HCT116 (cell line): ENCODE measurements around the gene SLC35B2. TPM values are rescaled to one million over a fixed set of nuclear protein-coding genes. Genes with fewer than 3 reads are reported as not detected.

ENCODE experiments used
- ATAC-seq: fragments of 200-7000 bp; cut with Tn5 transposase; 2 replicates; pipeline ENCODE4 v1.9.1; 2020; ENCODE audit warnings: mild to moderate bottlenecking, moderate library complexity
- BruUV-seq: library from RNA; stranded (reverse); fragments of 400-500 nt; replicated peaks from 2 replicates; lab custom pipeline; 2021; lab: Mats Ljungman, UMichigan
- CTCF ChIA-PET: fragments of 300-600 bp; sonication (Branson Sonifier 250); formaldehyde crosslinking; loops from one replicate; lab custom pipeline; 2021; ENCODE audit warnings: antibody characterized with exemption; lab: Charles Lee
- POLR2A ChIA-PET: fragments of 300-600, 350-600 bp; sonication (Branson Sonifier 250); formaldehyde crosslinking; loops from one replicate; lab custom pipeline; 2021; ENCODE audit warnings: antibody characterized with exemption; lab: Charles Lee
- RAD21 ChIA-PET, 2 experiments: fragments of 300-600 bp; sonication (Branson Sonifier 250); formaldehyde crosslinking; loops; one replicate each; lab custom pipeline; 2023; ENCODE audit warnings: low total read pairs in 2 of 2; ENCODE audit not compliant: uncharacterized antibody in 2 of 2, unreplicated experiment in 2 of 2, low non-redundant PET in 1 of 2; lab: Charles Lee
- DNase-seq: peaks from one replicate; pipeline ENCODE4 v3.0.0-alpha.2; 2010; ENCODE audit warnings: low read depth, low spot score
- H2AFZ ChIP-seq: fragments of 200-600 bp; shearing (Covaris generic), sonication (generic); 2 replicates; pipeline ENCODE4 v1.6.1; 2017; ENCODE audit warnings: low read depth, mixed run types, mixed read lengths, antibody characterized with exemption, low read length; ENCODE audit not compliant: poor library complexity, severe bottlenecking
- H3K27ac ChIP-seq: 2 replicates; pipeline ENCODE4 v1.5.1; 2012; ENCODE audit warnings: low read depth, low read length
- H3K27me3 ChIP-seq: fragments of 200-600 bp; sonication (generic); 2 replicates; pipeline ENCODE4 v1.6.1; 2016; ENCODE audit warnings: mixed run types, low read length, mixed read lengths; ENCODE audit not compliant: insufficient read depth
- H3K36me3 ChIP-seq, 2 experiments: fragments of 200-500 bp in 1 of 2; fragments of 200-600 bp in 1 of 2; sonication (Bioruptor generic) in 1 of 2; sonication (generic) in 1 of 2; 2 replicates each; pipeline versions ENCODE4 v1.5.1 to v1.6.1; 2014 to 2016; ENCODE audit warnings: low read length in 2 of 2, inconsistent platforms in 1 of 2, mixed read lengths in 1 of 2, mixed run types in 1 of 2; ENCODE audit not compliant: insufficient read depth in 2 of 2, control insufficient read depth in 1 of 2
- H3K4me1 ChIP-seq, 2 experiments: fragments of 200-600 bp in 1 of 2; sonication (generic) in 1 of 2; 2 replicates each; pipeline versions ENCODE4 v1.5.1 to v1.6.1; 2012 to 2017; ENCODE audit warnings: low read length in 2 of 2, inconsistent platforms in 1 of 2, mild to moderate bottlenecking in 1 of 2, mixed read lengths in 1 of 2, mixed run types in 1 of 2, moderate library complexity in 1 of 2; ENCODE audit not compliant: insufficient read depth in 2 of 2, control insufficient read depth in 1 of 2
- H3K4me2 ChIP-seq: fragments of 200-600 bp; sonication (generic); 2 replicates; pipeline ENCODE4 v1.6.1; 2017; ENCODE audit warnings: mixed run types, low read length, mixed read lengths
- H3K4me3 ChIP-seq, 2 experiments: fragments of 200-600 bp in 1 of 2; sonication (generic) in 1 of 2; replicated peaks in 1 of 2; 2 replicates each; pipeline ENCODE4 v1.5.1; 2011 to 2016; ENCODE audit warnings: low read length in 2 of 2, control low read depth in 1 of 2, low read depth in 1 of 2, mild to moderate bottlenecking in 1 of 2, mixed read lengths in 1 of 2, mixed run types in 1 of 2
- H3K79me2 ChIP-seq: fragments of 200-600 bp; sonication (generic); 2 replicates; pipeline ENCODE4 v1.6.1; 2017; ENCODE audit warnings: mild to moderate bottlenecking, mixed run types, low read length, moderate library complexity, mixed read lengths; ENCODE audit not compliant: insufficient read depth
- H3K9ac ChIP-seq: fragments of 200-600 bp; sonication (generic); 2 replicates; pipeline ENCODE4 v1.6.1; 2016; ENCODE audit warnings: low read length, mixed read lengths
- H3K9me2 ChIP-seq: fragments of 200-600 bp; sonication (generic), shearing (Covaris generic); 2 replicates; pipeline ENCODE4 v1.6.1; 2017; ENCODE audit warnings: mixed run types, mild to moderate bottlenecking, moderate library complexity; ENCODE audit not compliant: insufficient read depth
- H3K9me3 ChIP-seq, 2 experiments: fragments of 200-500 bp in 1 of 2; fragments of 200-600 bp in 1 of 2; sonication (Bioruptor generic) in 1 of 2; sonication (generic) in 1 of 2; 2 replicates each; pipeline ENCODE4 v1.6.1; 2014 to 2017; ENCODE audit warnings: low read length in 2 of 2, mixed read lengths in 2 of 2, inconsistent platforms in 1 of 2, low read depth in 1 of 2, mild to moderate bottlenecking in 1 of 2, mixed run types in 1 of 2, moderate library complexity in 1 of 2; ENCODE audit not compliant: control insufficient read depth in 1 of 2, insufficient read depth in 1 of 2
- H4K20me1 ChIP-seq: fragments of 200-600 bp; sonication (generic), shearing (Covaris generic); 2 replicates; pipeline ENCODE4 v1.6.1; 2017; ENCODE audit warnings: mixed run types, mild to moderate bottlenecking, moderate library complexity; ENCODE audit not compliant: insufficient read depth
- CEBPB ChIP-seq: IDR thresholded peaks from 2 replicates; pipeline ENCODE4 v1.6.1; 2012; ENCODE audit warnings: low read depth
- EGR1 ChIP-seq: IDR thresholded peaks from 2 replicates; pipeline ENCODE4 v1.6.1; 2012; ENCODE audit warnings: low read depth
- EZH2phosphoT487 ChIP-seq: fragments of 200-600 bp; IDR thresholded peaks from 2 replicates; pipeline ENCODE4 v1.6.1; 2018; ENCODE audit warnings: antibody characterized with exemption, borderline replicate concordance
- JUND ChIP-seq: IDR thresholded peaks from 2 replicates; pipeline ENCODE4 v1.6.1; 2012
- POLR2AphosphoS5 ChIP-seq: IDR thresholded peaks from 2 replicates; pipeline ENCODE4 v1.6.1; 2011; ENCODE audit warnings: mild to moderate bottlenecking, low read depth, low read length, moderate library complexity
- SP1 ChIP-seq: IDR thresholded peaks from 2 replicates; pipeline ENCODE4 v1.6.1; 2012; ENCODE audit warnings: low read depth
- ZNF274 ChIP-seq: fragments of 200-500 bp; sonication (Bioruptor generic); IDR thresholded peaks from 2 replicates; pipeline ENCODE4 v1.6.1; 2014; ENCODE audit warnings: mild to moderate bottlenecking, low read depth, low read length, inconsistent platforms
- intact Hi-C: fragments of 100-400 bp; cut with micrococcal nuclease; formaldehyde crosslinking; loops from 2 replicates; pipeline ENCODE4 v1.10.0; 2022
- total RNA-seq: library from RNA; stranded (reverse); gene quantifications from one replicate; pipeline ENCODE4 v1.2.1, GENCODE V29; 2021; ENCODE audit not compliant: unreplicated experiment
- TF ChIP-seq, protein P1 (sequence below): IDR thresholded peaks from 2 replicates; pipeline ENCODE4 v1.6.1; 2012

SLC35B2 gene
- total RNA-seq, 1 experiment from 2014 or later = 50.5 TPM

- H2AFZ ChIP-seq = no peak overlapping the region
- ChIA-PET POLR2A (interaction anchor here (1.2 kb wide), 1 partner anchor 10 kb away, joined by 3 read pairs; the partner anchor contains the start of gene SLC35B2), CTCF (interaction anchor here (1.2 to 2.9 kb wide), 3 partner anchors 10 to 71 kb away, joined by 3 to 36 read pairs (median 6); no protein-coding TSS in a partner anchor), RAD21 (interaction anchor here in 1 of 2 experiments (0.6 kb wide), 1 partner anchor 73 kb away, joined by 3 read pairs; no protein-coding TSS in a partner anchor)
- no TSS peak for BruUV-seq
- H3K9me3 ChIP-seq = no peaks in the 10 kb centered on the region
- DNase-seq (no peak), ATAC-seq (no peak)
- intact Hi-C loops = loop anchor here (5.0 kb wide), 1 partner anchor 191 kb away; no protein-coding TSS in a partner anchor
- peaks cover 7 to 26% of the 10 kb centered on the region in 2 experiments for H3K4me1 ChIP-seq
- no peak for TF ChIP-seq ZNF274
- TF ChIP-seq, protein P1, sequence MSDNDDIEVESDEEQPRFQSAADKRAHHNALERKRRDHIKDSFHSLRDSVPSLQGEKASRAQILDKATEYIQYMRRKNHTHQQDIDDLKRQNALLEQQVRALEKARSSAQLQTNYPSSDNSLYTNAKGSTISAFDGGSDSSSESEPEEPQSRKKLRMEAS = no peak
- TF ChIP-seq JUND = no peak
- no peak for TF ChIP-seq EZH2phosphoT487
- TF ChIP-seq SP1 = no peak
- no peak for TF ChIP-seq POLR2AphosphoS5
- H3K27ac ChIP-seq = no peak overlapping the region
- H3K4me3 ChIP-seq = no peak overlapping the region
- H4K20me1 ChIP-seq = no peaks in the 10 kb centered on the region
- peaks cover 25% of the 10 kb centered on the region; the same call in 1 of the 2 replicates for H3K79me2 ChIP-seq
- no peak overlapping the region for H3K9ac ChIP-seq
- H3K4me2 ChIP-seq = no peak overlapping the region
- H3K27me3 ChIP-seq = no peaks in the 10 kb centered on the region
- H3K36me3 ChIP-seq = no peaks in the 10 kb centered on the region
- H3K9me2 ChIP-seq = no peaks in the 10 kb centered on the region
Measured at GRCh38 chr6:44266347-44266746, 9.0 kb upstream of the SLC35B2 start.

GRCh38 chr6:44265722-44266233, 8.4 kb upstream of the SLC35B2 start:
- ChIA-PET RAD21 (no interaction called here), POLR2A (no interaction called here)
- peak overlapping the region; percentile 88 to 92; a peak in 3 of 4 replicates for H3K4me3 ChIP-seq
- no peaks in the 10 kb centered on the region for H4K20me1 ChIP-seq
- H3K27ac ChIP-seq = no peak overlapping the region; the same call in 1 of the 2 replicates
- no peaks in the 10 kb centered on the region for H3K9me3 ChIP-seq
- no TSS peak for BruUV-seq
- H3K9me2 ChIP-seq = no peaks in the 10 kb centered on the region
- ATAC-seq = no peak
- TF ChIP-seq CEBPB = no peak
- TF ChIP-seq EGR1 = 0 out of 2 replicates have a peak, but pooled peaks have one; percentile 18
- TF ChIP-seq, all 23 proteins: peak for 1
- CTCF ChIA-PET = interaction anchor here (1.4 kb wide), 1 partner anchor 9 kb away, joined by 3 read pairs; no protein-coding TSS in a partner anchor
- no peaks in the 10 kb centered on the region for H3K27me3 ChIP-seq
- H3K9ac ChIP-seq = peak overlapping the region; percentile 88; the same call in 1 of the 2 replicates
- H3K4me1 ChIP-seq = peaks cover 7 to 26% of the 10 kb centered on the region in 2 experiments
- H3K79me2 ChIP-seq = peaks cover 25% of the 10 kb centered on the region; the same call in 1 of the 2 replicates
- intact Hi-C loops = loop anchor here (5.0 kb wide), 1 partner anchor 192 kb away; no protein-coding TSS in a partner anchor
- no peaks in the 10 kb centered on the region for H3K36me3 ChIP-seq
- H3K4me2 ChIP-seq = peak overlapping the region; percentile 99
- H2AFZ ChIP-seq = no peak overlapping the region
- no peak for DNase-seq
